Stimulated activated CD4-positive, alpha-beta T cell treated with anti-CD3 and anti-CD28 coated beads, Interleukin-4, amount 100 ng/mL, for 48 hours (primary cell): ENCODE data around the gene GABRR3.

ENCODE experiments used
- DNase-seq, 2 donors: peaks; one replicate each; pipeline ENCODE4 v3.0.0-alpha.2; 2020; ENCODE audit warnings: low read depth in 2 of 2

GABRR3 gene

DNA sequence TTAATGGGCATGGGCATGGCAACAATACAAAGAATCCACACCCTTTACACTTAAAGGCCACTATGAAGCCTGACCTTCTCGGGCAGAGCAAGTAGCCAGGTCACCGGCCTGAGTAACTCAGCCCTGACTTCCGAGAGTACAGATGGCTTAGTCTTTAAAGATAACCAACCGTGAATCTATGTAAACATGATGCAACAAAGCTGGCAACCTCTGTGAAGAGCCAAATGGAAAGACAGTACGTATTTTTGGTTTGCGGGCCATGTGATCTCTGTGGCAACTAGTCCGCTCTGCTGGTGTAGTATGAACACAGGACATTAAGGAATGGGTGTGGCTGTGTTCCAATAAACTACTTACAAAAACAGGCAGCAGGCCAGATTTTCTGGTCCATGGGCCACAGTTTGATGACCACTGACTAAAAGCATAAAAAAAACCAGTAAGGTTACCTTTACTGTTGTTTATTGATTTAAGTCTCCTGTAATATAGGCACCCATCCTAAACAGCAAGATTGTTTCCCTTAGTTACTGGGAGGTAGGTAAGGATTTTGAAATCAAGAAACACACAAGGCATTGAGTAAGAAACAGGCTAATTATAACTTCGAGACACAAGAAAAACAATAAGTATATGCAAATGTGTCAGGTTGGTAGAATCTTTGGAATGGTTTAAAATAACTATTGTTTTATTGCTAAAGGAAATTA, 77.4 kb downstream of the GABRR3 start:
- DNase-seq: no peak

GRCh38 chr3:97956051-97956450, 79.1 kb downstream of the GABRR3 start:
- DNase-seq: no peak

DNA sequence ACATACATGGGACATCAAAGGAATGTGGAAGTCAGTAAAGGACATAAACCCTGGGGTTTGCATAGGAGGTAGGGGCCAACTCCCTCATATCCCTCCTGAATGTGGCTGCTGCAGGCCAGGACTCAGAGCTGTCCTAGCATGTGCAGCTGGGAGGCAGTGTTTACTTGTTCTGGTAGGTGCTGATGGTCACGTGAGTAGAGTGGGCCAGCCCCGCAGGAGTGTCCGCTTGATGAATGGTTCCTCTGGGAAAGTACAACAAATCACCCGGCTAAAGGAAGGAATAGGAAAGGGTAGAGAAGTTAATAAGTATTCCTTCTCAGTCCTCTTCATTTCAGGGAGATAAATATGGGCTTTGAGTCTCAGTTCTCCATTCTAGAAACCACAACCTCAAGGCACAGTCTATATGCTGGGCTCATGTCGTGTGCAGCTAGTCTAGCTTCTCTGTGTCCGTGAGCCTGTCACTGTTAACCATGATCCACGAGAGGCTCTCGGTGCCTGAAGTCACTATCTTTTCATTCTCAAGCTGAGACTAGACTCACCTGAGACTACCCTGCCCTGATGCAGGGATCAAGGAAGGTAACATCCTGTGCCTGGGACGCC, 80.8 kb downstream of the GABRR3 start:
- no peak for DNase-seq

- DNase-seq: no peak
Measured at GRCh38 chr3:97952872-97953271, 82.2 kb downstream of the GABRR3 start.

DNA sequence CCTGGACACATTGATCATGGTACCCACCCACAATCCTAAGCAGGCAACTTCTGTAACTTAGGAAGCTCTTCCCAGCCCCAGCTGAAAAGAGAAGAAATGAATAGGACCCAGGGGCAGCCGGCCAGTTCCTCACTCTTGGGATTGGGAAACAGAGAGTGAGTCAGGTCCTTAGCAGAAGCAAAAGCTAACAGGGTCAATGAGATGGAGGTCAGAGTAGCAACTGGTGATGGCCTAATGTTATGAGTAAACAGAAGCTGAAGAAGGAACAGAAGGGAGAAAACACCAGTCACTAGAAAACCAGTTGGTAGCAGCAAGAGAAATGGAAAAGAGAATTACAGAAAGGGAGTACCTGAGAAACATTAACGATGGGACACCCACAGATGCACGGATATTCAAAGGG, 82.8 kb downstream of the GABRR3 start:
- no peak for DNase-seq

GRCh38 chr3:97950360-97950759, 84.8 kb downstream of the GABRR3 start:
- DNase-seq: no peak

DNA sequence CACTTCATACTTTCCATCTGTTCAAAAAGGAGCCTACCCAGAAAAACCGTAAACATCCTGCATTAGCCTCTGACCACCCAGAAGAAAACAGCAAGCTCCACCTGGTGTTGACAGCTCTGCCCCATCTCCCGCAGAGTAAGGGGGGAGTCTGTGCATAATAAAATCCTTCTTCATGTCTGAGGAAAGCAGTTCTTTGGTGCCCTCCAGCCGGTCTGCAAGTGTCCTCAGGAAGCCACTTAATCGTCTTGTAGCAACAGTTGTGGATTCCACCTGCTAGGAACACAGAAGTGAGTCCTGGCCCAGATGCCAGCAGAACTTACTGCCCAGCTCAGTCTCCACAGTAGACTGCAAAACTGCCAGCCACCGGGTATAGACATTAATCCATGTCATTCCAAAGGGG, 85.4 kb downstream of the GABRR3 start:
- no peak for DNase-seq

DNA sequence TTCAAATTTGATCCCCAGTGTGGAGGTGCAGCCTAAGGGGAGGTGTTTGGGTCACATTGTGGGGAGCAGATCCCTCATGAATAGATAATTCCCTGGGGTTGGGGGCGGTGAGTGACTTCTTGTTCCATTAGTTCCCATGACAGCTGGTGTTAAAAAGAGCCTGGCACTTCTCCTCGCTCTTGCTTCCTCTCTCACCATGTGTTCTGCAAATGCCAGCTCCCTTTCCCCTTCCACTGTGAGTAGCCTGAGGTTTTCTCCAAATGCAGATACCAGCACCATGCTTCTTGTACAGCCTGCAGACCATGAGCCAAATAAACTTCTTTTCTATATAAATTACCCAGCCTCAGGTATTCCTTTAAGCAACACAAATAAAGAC, 86.0 kb downstream of the GABRR3 start:
- no peak for DNase-seq

DNA sequence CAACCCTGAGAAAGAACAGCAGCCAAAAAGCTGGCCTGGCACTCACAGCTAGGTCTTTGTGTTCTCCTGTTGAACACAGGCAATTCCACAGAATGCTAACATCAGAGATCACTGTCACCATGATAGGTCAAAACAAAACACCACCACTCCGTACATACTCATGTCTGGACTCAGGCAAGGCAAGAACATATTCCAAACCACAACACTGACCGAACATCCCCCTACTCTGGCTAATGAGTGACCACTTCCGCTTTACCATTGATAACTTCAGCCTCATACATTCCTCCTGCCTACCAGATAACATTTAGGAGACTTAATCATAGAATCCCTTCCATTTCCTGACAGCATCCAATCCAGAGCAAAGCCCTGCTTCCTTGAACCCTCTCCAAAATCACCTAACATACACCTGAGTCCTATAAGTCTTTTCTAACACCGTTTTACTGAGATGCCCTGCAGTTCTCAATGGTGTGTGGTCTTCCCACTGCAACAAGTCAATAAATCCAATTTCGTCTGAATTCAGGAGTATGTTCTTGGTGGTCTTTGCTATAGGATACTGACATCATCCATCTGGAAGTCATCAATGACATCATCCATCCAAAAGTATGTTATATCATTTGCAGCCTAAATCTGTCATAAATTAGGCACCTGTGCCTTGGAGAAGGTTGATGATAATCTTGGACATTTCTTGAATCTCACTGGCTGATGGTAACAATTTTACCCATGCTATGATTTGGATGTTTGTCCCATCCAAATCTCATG, 86.6 kb downstream of the GABRR3 start:
- no peak for DNase-seq

DNA sequence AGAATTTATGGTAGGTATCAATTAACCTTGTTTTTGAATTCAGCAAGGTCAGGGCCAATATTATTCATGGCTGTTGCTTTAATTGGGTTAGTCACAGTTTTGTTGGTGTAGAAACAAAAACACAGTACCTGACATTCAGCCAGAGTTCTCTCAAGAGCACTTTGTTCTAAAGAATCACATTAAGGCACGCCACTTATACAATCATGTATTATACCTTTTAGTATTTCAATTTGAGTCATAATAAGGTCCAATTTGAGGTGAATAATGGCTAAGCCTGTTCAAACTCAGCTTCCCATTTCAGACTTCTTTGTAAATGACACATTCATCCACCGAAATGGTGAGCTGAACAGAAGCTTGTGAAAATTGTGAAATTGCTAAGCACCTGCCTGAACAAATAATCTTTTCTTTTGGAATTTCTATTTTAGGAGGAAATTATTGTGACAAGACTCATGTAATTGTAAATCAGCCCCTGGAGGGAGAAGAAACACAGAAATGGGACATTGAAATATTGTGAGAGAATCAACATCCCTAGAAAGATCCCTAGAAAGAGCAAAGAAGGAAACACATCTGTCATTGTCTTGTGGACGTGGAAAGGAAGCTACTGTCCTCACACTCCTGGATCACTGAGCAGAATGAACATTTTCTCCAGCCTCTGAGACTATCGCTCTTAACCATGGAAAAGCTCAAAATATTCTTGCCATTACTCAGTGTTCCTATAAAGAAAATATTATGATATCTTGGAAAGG, 92.1 kb downstream of the GABRR3 start:
- DNase-seq: no peak

DNA sequence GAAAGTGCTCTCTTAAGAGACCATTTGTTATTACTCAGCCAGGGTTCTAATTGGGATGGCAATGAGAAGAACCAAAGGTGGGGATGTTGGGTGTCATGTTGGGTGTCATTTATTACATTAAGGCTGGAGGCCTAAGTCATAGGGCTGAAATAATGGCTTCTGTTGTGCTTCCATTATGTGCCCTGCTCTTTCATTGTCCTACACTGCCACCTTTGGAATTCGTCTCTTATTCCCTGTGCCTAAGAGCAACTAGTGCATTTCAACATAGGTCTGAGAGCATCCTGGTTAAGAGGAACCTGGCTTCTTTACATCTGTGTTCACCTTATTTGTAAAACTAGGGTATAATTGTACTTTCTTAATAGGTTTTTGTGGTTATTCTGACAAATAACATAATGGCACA, 95.1 kb downstream of the GABRR3 start:
- DNase-seq: no peak

- DNase-seq: no peak
Measured at GRCh38 chr3:97939401-97939800, 95.7 kb downstream of the GABRR3 start.

GRCh38 chr3:97938444-97938843, 96.7 kb downstream of the GABRR3 start:
- no peak for DNase-seq

DNA sequence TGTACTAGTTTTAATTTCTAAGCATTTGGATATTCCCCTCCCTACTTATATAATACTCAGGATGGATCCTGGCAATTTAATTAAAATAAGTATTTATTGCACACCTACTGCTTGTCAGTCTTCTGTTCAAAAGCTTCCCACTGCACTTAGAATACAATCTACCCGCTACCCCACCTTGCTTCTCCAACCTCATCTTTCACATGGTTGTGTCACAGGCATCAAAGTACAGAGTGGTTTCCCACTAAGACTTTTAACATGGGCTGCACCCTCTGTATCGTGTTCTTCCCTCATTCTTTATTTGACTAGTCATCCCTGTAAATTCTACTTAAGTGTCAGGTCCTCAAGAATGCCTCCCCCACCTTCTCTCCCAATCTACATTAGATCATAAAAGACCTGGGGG, 97.9 kb downstream of the GABRR3 start:
- DNase-seq: no peak

- DNase-seq: no peak
Measured at GRCh38 chr3:97935842-97936241, 99.3 kb downstream of the GABRR3 start.
